IgD-negative memory B cell (primary cell): Measurements from ENCODE around the gene SYN1. TPM values are rescaled to one million over a fixed set of nuclear protein-coding genes. Genes with fewer than 3 reads are reported as not detected.

ENCODE experiments used
- H3K27ac Mint-ChIP-seq, 3 donors: one replicate each; pipeline ENCODE4 v1.8.0; 2020 to 2022; ENCODE audit warnings: mild to moderate bottlenecking in 3 of 3, mixed read lengths in 3 of 3, moderate library complexity in 1 of 3
- H3K27me3 Mint-ChIP-seq: one replicate; pipeline ENCODE4 v1.8.0; 2021; ENCODE audit warnings: mixed read lengths
- H3K36me3 Mint-ChIP-seq: one replicate; pipeline ENCODE4 v1.8.0; 2020; ENCODE audit warnings: mild to moderate bottlenecking, mixed read lengths
- H3K4me1 Mint-ChIP-seq, 3 donors: one replicate each; pipeline ENCODE4 v1.8.0; 2020 to 2022; ENCODE audit warnings: mixed read lengths in 3 of 3, mild to moderate bottlenecking in 1 of 3
- H3K4me3 Mint-ChIP-seq, 4 donors: one replicate each; pipeline ENCODE4 v1.8.0; 2020 to 2022; ENCODE audit warnings: mild to moderate bottlenecking in 4 of 4, mixed read lengths in 4 of 4, moderate library complexity in 3 of 4
- H3K9me3 Mint-ChIP-seq, 3 donors: one replicate each; pipeline ENCODE4 v1.8.0; 2020 to 2021; ENCODE audit warnings: mixed read lengths in 3 of 3, mild to moderate bottlenecking in 1 of 3
- polyA plus RNA-seq: library from polyadenylated mRNA; unstranded; fragments of 300-500 nt; fragmentation: Illumina TruSeq; gene quantifications from one replicate; pipeline ENCODE4 v1.2.3, GENCODE V29; 2021

SYN1 gene
- polyA plus RNA-seq, 1 donor from 2014 or later: not detected

DNA sequence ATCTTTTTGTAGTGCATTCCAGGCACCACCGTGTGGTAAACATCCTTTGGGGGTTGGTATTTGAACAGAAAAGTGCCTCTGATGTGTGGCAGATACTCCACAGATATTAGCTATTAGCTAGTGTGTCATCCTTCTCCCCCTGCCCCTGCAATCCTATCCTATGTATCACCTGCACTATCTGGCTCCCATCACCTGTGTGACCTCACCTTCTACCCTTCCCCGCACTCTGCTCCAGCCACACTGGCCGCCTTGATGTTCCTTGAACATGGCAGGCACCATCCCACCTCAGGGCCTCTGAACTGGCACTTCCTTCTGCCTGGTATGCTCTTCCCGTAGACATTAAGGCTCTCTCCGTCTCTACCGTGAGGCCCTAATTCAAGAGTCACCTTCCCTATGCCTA, 27.0 kb upstream of the SYN1 start:
- Mint-ChIP-seq H3K4me1 (peaks cover 8 to 27% (median 24%) of the 10 kb centered on the region in 3 donors), H3K4me3 (no peak overlapping the region), H3K36me3 (no peaks in the 10 kb centered on the region)

DNA sequence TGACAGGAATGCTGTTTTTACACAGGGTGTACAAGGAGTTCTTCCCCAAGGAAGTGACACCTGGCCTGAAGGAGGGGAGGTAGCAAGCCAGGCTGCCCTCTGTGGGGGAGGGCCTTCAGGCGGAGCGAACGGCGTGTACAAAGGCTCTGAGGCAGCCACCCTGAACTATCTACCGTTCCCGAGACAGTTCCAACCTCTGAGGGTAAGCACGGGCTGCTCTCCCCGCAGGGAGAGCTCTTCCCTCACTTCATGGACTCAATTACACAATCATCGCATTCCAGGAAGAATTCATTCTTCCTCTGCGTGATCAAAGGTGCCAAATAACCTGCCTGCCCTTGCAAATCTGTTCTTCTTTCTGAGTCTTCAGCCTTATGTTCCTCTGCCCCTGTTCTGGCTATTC, 25.9 kb upstream of the SYN1 start:
- no peak overlapping the region for H3K27ac Mint-ChIP-seq
- H3K4me1 Mint-ChIP-seq: peaks cover 1 to 21% (median 19%) of the 10 kb centered on the region in 3 donors
- H3K36me3 Mint-ChIP-seq: no peaks in the 10 kb centered on the region
- no peaks in the 10 kb centered on the region for H3K9me3 Mint-ChIP-seq
- no peak overlapping the region for H3K4me3 Mint-ChIP-seq
- peaks cover 6% of the 10 kb centered on the region for H3K27me3 Mint-ChIP-seq

More for the DNA sequence above, 27.0 kb upstream of the SYN1 start:
- Mint-ChIP-seq H3K9me3 (no peaks in the 10 kb centered on the region), H3K27me3 (peaks cover 6% of the 10 kb centered on the region), H3K27ac (no peak overlapping the region)

DNA sequence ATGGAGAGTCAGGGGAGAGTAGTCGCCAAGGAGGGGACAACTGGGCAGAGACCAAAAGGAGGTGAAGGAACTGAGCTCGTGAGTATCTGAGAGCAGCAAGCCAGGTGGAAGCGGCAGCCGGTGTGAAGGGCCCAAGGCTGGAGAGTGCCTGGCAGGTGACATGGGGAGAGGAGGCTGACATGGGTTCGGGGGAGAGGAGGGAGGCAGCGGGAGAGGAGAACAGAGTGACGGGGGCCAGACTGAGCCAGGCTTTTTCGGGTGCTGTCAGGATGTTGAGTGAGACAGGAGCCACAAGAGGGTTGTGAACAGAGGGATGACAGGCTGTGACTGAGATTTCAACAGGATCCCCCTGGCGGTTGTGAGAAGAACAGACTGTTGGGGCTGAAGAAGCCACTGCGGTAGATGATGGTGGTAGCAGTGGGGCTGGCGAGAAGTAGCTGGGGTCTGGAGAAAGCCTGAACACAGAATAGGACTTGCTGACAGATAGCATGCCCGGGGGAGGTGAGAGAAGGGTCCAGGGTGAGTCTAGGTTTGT, 25.0 kb upstream of the SYN1 start:
- peak overlapping the region in 1 of 4 donors; percentile 5 for H3K4me3 Mint-ChIP-seq
- peaks cover 0 to 6% (median 2%) of the 10 kb centered on the region in 3 donors for H3K9me3 Mint-ChIP-seq
- peak overlapping the region in 1 of 3 donors; percentile 52 for H3K27ac Mint-ChIP-seq
- peaks cover 6% of the 10 kb centered on the region for H3K27me3 Mint-ChIP-seq
- peaks cover under 1% of the 10 kb centered on the region for H3K36me3 Mint-ChIP-seq
- H3K4me1 Mint-ChIP-seq: peaks cover 0 to 21% (median 18%) of the 10 kb centered on the region in 3 donors

DNA sequence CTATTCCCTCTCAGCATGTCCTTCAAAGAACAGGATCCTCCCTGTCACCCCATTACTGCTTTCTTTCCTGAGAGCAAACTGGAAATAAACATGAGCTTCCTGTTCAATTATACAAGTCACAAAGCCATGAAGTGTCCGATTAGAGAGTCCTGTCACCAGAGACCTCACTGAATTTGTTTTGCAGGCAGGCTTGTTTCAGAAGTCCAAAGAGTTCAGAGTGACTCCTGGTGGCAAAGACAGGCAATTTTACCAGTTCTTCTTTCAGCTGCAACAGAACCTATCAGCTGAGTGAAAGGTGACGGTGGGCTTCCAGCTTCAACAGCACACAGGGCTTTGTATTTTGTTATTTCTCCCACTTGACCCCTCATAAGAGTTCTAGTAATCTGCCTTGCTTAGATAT, 24.3 kb upstream of the SYN1 start:
- Mint-ChIP-seq H3K36me3 (peaks cover 2% of the 10 kb centered on the region), H3K27ac (no peak overlapping the region), H3K9me3 (peaks cover 0 to 8% (median 4%) of the 10 kb centered on the region in 3 donors), H3K27me3 (peaks cover 6% of the 10 kb centered on the region), H3K4me1 (peaks cover 0 to 14% (median 11%) of the 10 kb centered on the region in 3 donors), H3K4me3 (no peak overlapping the region)

DNA sequence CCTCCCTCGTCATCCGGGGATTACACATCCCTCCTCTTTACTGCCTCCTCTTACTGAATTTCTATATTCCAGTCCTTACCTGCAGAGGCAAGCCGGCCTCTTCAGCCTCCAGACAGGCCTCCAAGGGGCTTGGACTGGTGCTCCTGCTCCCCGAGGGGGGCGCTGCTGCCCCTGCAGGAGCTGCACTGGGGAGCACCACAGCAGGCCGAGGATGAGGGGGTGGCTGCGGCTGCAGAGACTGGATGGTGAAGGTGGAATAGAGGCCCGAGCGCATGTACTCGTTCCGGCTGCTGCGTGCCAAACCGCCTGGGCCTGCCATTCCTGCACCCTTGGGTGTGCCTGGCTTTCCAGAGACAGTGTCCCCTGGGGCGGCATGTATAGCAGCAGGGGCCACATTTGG, 19.2 kb upstream of the SYN1 start:
- no peak overlapping the region for H3K4me3 Mint-ChIP-seq
- peaks cover 0 to 4% (median 0%) of the 10 kb centered on the region in 3 donors for H3K4me1 Mint-ChIP-seq
- H3K27ac Mint-ChIP-seq: no peak overlapping the region
- peaks cover 2% of the 10 kb centered on the region for H3K36me3 Mint-ChIP-seq
- H3K27me3 Mint-ChIP-seq: no peaks in the 10 kb centered on the region
- H3K9me3 Mint-ChIP-seq: peaks cover 0 to 8% (median 4%) of the 10 kb centered on the region in 3 donors

DNA sequence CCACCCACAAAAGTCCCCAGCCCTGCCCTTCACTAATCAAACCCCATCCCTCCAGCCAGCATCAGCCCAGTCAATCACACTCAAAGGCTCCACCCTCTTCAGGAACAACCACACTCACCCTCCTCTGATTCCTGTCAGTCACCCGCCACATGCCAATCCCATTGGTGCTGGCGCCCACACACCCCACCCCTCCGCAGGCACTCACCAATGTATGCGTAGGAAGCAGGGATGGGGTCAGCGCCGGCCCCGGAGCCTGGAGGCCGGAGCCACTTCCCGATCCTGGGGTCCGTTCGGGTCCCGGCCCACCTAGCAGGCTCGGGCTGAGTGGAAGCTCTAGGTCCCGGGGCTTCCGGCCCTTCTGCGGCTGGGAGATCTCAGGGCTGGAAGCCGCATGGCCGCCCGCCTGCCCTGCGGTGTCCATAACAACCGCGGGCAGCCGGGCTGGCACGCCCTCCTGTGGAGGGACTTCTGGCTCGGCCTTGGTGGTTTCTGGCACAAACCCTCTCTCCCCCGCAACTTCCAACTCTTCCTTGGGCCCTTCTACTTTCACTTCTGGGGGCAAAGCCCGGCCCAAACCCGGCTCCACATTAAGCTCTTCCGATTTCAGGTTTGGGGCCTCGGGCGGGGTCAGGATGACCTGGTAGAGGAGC, 18.0 kb upstream of the SYN1 start:
- H3K9me3 Mint-ChIP-seq: peaks cover 0 to 8% (median 4%) of the 10 kb centered on the region in 3 donors
- H3K4me1 Mint-ChIP-seq: peaks cover 0 to 4% (median 0%) of the 10 kb centered on the region in 3 donors
- peaks cover 2% of the 10 kb centered on the region for H3K36me3 Mint-ChIP-seq
- H3K27me3 Mint-ChIP-seq: no peaks in the 10 kb centered on the region
- H3K27ac Mint-ChIP-seq: peak overlapping the region in 1 of 3 donors; percentile 47
- peak overlapping the region in 3 of 4 donors; percentile 7 to 52 (median 49) for H3K4me3 Mint-ChIP-seq

DNA sequence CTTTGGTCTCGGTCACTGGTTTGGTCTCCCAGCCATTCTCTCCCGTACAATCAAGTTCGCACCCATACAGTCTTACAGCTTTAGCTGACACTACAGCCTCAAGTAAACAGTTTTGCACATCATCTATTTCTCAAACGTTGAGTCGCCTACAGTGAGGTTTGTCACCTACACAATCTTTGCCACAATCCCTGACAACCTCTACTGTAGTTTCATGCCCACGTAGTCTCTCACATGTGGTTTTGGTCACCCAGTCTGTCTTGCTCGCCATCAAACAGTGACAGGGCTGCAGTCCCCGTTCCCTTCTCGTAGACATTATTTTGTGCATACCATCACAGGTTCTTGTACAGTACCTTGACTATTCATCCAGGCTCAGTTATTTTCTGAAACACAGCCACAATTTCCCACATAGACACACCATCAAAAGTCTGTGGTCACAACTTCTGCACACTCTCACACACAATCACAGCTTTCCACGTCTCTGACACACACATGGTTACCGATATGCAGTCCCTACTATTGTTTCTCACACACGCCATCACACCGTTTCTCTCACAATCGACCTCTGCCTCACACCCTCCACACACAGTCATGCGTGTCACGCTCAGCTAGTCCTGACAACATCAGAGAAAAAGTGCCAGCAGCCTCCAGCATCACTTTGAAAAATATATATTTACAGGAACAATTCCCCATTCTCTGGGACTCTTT, 15.4 kb upstream of the SYN1 start:
- Mint-ChIP-seq H3K36me3 (peaks cover 2% of the 10 kb centered on the region), H3K27ac (no peak overlapping the region), H3K9me3 (peaks cover 0 to 6% (median 4%) of the 10 kb centered on the region in 3 donors), H3K4me3 (no peak overlapping the region), H3K4me1 (peaks cover 0 to 6% (median 2%) of the 10 kb centered on the region in 3 donors), H3K27me3 (no peaks in the 10 kb centered on the region)

DNA sequence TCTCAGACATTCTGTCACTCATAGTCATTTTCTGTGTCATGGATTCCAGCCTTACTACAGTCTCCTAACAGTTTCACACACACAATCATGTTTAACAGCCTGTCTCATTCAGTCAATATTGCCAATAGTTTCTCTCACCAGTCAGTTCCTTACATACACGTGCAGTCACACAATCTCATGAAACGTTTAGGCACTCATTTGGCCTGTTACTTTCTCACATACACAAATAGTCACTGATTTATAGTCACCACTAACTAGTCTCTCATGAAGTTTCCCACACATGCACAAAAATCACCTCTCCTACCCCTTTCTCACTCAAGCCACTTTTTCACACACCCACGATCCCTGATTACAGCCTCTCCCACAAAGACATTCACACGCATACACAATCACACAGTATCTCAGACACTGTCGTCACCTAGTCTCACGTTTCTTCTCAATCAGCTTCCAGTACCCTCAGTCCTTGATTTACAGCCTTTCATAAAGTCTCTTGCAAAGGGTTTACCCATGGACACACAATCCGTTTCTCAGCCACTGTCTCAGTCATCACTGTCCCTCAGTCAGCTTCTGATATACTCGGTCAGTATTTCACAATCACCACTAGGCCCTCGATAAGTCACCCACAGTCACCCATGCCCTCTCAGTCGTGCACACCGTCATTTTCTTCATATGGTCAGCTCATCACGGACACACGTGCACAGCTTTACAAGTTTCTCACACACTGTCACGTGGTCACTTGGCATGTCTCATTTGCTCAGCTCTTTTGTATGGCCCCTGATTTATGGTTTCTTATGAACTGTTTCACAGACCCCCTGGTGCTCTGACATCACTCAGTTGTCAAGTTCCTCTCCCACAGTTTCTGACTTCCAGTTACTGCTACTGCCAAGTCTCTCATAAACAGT, 14.3 kb upstream of the SYN1 start:
- H3K4me1 Mint-ChIP-seq: peaks cover 0 to 11% (median 6%) of the 10 kb centered on the region in 3 donors
- no peaks in the 10 kb centered on the region for H3K9me3 Mint-ChIP-seq
- no peaks in the 10 kb centered on the region for H3K36me3 Mint-ChIP-seq
- H3K27ac Mint-ChIP-seq: no peak overlapping the region
- H3K27me3 Mint-ChIP-seq: no peaks in the 10 kb centered on the region
- H3K4me3 Mint-ChIP-seq: no peak overlapping the region

DNA sequence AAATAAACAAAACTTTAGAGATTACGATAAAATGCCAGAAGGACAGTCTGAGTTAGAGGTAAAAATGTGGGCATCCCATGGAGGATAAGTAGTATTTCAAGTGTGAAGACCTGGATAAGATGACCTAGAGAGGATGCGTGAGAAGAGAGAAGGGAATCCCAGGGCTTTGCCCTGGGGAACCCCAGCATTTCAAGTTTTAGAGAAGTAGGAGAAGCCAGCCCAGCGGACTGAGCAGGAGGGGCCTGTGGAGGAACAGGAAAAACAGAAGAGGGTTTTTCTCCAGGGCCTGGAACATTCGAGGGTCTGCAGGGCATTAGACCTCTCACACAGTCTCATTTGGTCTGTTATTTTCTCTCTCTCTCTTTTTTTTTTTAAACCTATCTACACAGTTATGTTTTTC, 13.0 kb upstream of the SYN1 start:
- no peak overlapping the region for H3K27ac Mint-ChIP-seq
- H3K4me3 Mint-ChIP-seq: no peak overlapping the region
- no peaks in the 10 kb centered on the region for H3K36me3 Mint-ChIP-seq
- peaks cover 0 to 12% (median 6%) of the 10 kb centered on the region in 3 donors for H3K4me1 Mint-ChIP-seq
- H3K27me3 Mint-ChIP-seq: no peaks in the 10 kb centered on the region
- H3K9me3 Mint-ChIP-seq: no peaks in the 10 kb centered on the region

DNA sequence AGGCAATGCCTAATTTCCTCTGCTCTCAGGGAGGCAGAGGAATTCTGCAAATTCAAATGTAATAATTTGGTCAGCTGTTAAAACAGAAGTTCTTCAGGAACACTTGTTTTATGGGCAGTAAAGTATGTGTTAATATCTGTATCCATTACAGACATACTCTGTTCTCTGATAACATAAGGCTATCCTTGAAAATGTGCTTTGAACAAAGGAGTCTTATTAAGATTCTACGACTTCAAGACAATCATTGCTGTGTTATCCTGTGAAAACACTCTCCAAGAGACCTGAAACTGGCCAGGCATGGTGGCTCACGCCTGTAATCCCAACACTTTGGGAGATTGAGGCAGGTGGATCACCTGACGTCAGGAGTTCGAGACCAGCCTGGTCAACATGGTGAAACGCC, 12.0 kb upstream of the SYN1 start:
- H3K9me3 Mint-ChIP-seq: no peaks in the 10 kb centered on the region
- H3K4me3 Mint-ChIP-seq: no peak overlapping the region
- H3K4me1 Mint-ChIP-seq: peaks cover 0 to 10% (median 6%) of the 10 kb centered on the region in 3 donors
- no peaks in the 10 kb centered on the region for H3K36me3 Mint-ChIP-seq
- no peak overlapping the region for H3K27ac Mint-ChIP-seq
- H3K27me3 Mint-ChIP-seq: no peaks in the 10 kb centered on the region

DNA sequence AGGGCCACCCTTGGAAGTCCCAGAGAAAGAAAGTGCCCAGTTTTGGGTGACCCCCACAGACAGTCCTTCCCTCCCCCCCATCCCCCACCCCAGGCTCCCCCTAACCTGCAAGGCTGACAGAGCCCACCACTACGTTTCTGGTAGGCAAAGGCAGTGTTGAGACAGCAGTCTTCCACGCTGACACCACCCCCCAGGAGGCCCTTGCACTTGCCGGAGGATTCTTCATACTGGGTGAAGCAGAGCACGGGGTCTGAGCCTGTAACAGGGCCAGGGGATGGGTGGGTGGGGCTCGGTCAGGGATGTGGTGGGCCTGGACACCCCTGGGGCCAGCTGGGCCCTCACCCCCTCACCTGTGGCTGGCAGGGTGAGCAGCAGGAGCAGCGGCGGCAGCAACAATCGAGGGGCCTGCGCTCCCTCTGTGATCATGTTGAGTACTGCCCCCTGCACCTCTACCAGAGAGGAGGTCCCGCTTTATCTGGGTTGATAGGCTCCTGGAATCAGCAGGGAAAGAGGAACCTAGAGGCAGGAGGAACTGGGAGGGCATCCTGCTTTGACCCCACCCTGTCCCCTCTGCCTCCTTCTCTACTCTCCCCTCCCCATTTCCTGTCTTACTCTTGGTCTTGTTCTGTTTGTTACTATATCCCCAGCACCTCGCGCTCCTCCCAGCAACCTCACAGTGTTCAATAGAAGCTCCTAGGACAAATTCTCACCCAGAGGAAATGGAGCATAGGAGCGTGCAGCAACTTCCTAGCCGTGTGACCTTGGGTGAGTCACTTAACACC, 10.0 kb upstream of the SYN1 start, which contains the start of gene CFP:
TSS of gene CFP (minus strand) at position 512 of the 782 bp plus-strand sequence. CDS start at position 426, 86 bp downstream.
- H3K9me3 Mint-ChIP-seq: peaks cover 0 to 2% (median 0%) of the 10 kb centered on the region in 3 donors
- peaks cover 2% of the 10 kb centered on the region for H3K36me3 Mint-ChIP-seq
- peak within 1 kb of the TSS in 3 of 4 donors; percentile 38 to 74 (median 60) for H3K4me3 Mint-ChIP-seq
- peak within 1 kb of the TSS in 2 of 3 donors; percentile 12 to 39 for H3K27ac Mint-ChIP-seq
- peaks cover 0 to 10% (median 6%) of the 10 kb centered on the region in 3 donors for H3K4me1 Mint-ChIP-seq
- H3K27me3 Mint-ChIP-seq: peaks cover 3% of the 10 kb centered on the region

DNA sequence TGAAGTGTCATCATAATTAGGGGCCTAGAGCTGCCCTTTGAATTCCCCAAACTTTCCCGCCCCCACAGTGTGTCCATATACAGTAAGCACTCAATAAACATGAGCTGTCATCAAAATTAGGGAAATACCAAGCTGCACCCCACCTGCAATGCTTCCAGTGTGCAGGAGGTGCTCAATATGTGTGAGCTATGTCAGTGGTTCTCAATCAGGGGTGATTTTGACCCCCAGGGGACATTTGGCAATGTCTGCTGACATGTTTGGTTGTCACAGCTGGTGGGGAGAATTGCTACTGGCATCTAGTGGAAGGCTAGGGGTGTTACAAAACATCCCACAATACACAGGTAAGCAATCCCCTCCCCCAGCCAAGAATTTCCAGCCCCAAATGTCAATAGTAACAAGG, 9.3 kb upstream of the SYN1 start:
- peaks cover 0 to 2% (median 0%) of the 10 kb centered on the region in 3 donors for H3K9me3 Mint-ChIP-seq
- peak overlapping the region in 2 of 4 donors; percentile 38 to 74 for H3K4me3 Mint-ChIP-seq
- H3K36me3 Mint-ChIP-seq: peaks cover 2% of the 10 kb centered on the region
- H3K27me3 Mint-ChIP-seq: peaks cover 6% of the 10 kb centered on the region
- H3K4me1 Mint-ChIP-seq: peaks cover 0 to 13% (median 6%) of the 10 kb centered on the region in 3 donors
- H3K27ac Mint-ChIP-seq: peak overlapping the region in 1 of 3 donors; percentile 12

DNA sequence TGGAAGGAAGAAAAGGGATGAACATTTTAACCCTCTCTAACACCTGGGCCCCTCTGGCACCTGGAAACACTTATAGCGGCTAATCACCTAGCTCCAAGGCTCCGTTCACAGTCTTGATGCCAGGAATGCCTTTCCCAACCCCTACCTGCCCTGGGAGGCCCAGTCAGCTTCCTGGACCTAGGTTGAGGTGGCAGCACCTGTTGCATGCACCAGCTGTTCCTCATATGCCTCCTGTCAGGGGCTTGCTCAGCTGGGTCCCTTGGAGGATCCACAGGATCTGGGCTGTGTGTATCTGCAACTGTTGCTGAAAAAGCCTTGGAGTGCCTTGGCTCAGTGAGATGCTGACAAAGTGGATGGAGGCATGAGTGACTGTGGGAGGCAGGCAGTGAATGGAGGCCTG, 5.7 kb upstream of the SYN1 start:
- Mint-ChIP-seq H3K27me3 (peaks cover 26% of the 10 kb centered on the region), H3K27ac (no peak overlapping the region), H3K9me3 (peaks cover 0 to 3% (median 0%) of the 10 kb centered on the region in 3 donors), H3K36me3 (peaks cover 2% of the 10 kb centered on the region), H3K4me1 (peaks cover 0 to 16% (median 7%) of the 10 kb centered on the region in 3 donors), H3K4me3 (peak overlapping the region in 2 of 4 donors; percentile 28 to 58)
